ENCODE results near the gene UTS2B.
A peak's percentile ranks its signal among the peaks of the same experiment; 100 is the strongest.

The UTS2B gene

GRCh38 chr3:191361456-191361855 lies 31.1 kb upstream of the UTS2B start:
- FAIRE-seq (peak; percentile 84), DNase-seq (ENCODE audit: insufficient read length, low spot score) (no peak)
- no peak for TF ChIP-seq POLR2A (IDR thresholded peaks at IDR 0.05; ENCODE audit: low read depth, low read length)

- DNase-seq (ENCODE audit: insufficient read length, low spot score) (no peak), FAIRE-seq (peak; percentile 27)
- no peak for TF ChIP-seq POLR2A (IDR thresholded peaks at IDR 0.05; ENCODE audit: low read depth, low read length)
Observed at GRCh38 chr3:191360620-191361019, 30.3 kb upstream of the UTS2B start.

- no peak for TF ChIP-seq POLR2A (IDR thresholded peaks at IDR 0.05; ENCODE audit: low read depth, low read length)
- DNase-seq (ENCODE audit: insufficient read length, low spot score) (no peak), FAIRE-seq (no peak)
Observed at GRCh38 chr3:191358929-191359328, 28.6 kb upstream of the UTS2B start.

- no peak for FAIRE-seq
- no peak for TF ChIP-seq POLR2A (IDR thresholded peaks at IDR 0.05; ENCODE audit: low read depth, low read length)
- no peak for DNase-seq (ENCODE audit: insufficient read length, low spot score)
Observed at GRCh38 chr3:191357909-191358308, 27.6 kb upstream of the UTS2B start.

- peak; percentile 26 for DNase-seq (ENCODE audit: insufficient read length, low spot score)
- FAIRE-seq, result peak; percentile 99
- no peak for TF ChIP-seq POLR2A (IDR thresholded peaks at IDR 0.05; ENCODE audit: low read depth, low read length)
Observed at GRCh38 chr3:191356631-191357439, 26.5 kb upstream of the UTS2B start.

DNA sequence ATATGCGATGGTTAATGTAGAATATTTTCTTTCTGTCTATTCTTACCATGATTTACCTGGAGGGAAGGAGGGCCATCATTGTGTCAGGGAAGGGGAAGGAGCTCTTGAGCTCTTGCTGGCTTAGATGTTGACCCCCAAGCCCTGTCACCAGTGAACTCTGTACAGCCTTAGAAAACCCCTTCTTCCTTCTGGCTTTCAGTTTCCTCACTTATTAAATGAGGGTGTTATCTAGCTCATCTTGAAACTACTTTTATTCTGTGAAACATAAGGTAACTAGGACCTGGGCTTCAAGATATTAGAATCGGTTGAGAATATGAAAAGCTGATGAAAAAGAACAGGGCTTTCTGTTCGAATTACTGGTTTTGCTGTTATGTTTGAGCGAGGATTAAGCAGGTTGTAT lies 25.1 kb upstream of the UTS2B start:
- TF ChIP-seq POLR2A (IDR thresholded peaks at IDR 0.05; ENCODE audit: low read depth, low read length), result no peak
- no peak for FAIRE-seq
- no peak for DNase-seq (ENCODE audit: insufficient read length, low spot score)

GRCh38 chr3:191353022-191353777 lies 22.9 kb upstream of the UTS2B start:
- peak; percentile 80 for FAIRE-seq
- no peak for DNase-seq (ENCODE audit: insufficient read length, low spot score)
- TF ChIP-seq POLR2A (IDR thresholded peaks at IDR 0.05; ENCODE audit: low read depth, low read length), result no peak

DNA sequence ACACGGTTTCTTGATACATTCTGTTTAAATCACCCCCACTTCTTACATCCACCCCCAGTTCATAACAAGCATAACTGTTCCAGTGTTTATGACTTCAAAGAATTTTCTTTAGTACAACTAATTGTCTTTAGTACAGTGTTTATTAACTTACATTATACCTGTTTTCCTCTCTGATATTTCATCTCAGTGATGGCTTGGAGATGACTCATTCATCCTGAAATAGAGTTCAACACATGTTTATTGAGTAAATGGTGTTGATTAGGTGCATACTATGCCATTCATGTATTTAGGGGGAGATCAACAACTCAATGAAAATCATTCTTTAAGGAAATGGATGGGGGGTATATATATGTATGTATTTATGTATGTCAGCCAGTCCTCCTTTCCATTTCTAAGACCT lies 21.7 kb upstream of the UTS2B start:
- FAIRE-seq (peak; percentile 86), DNase-seq (ENCODE audit: insufficient read length, low spot score) (no peak)
- no peak for TF ChIP-seq POLR2A (IDR thresholded peaks at IDR 0.05; ENCODE audit: low read depth, low read length)

GRCh38 chr3:191350396-191351090 lies 20.2 kb upstream of the UTS2B start:
- no peak for TF ChIP-seq POLR2A (IDR thresholded peaks at IDR 0.05; ENCODE audit: low read depth, low read length)
- no peak for DNase-seq (ENCODE audit: insufficient read length, low spot score)
- FAIRE-seq, result peak; percentile 94

GRCh38 chr3:191348098-191348497 lies 17.8 kb upstream of the UTS2B start:
- FAIRE-seq, result peak; percentile 79
- no peak for TF ChIP-seq POLR2A (IDR thresholded peaks at IDR 0.05; ENCODE audit: low read depth, low read length)
- DNase-seq (ENCODE audit: insufficient read length, low spot score), result no peak

GRCh38 chr3:191347228-191347627 lies 16.9 kb upstream of the UTS2B start:
- DNase-seq (ENCODE audit: insufficient read length, low spot score) (no peak), FAIRE-seq (peak; percentile 88)
- TF ChIP-seq POLR2A (IDR thresholded peaks at IDR 0.05; ENCODE audit: low read depth, low read length), result no peak

DNA sequence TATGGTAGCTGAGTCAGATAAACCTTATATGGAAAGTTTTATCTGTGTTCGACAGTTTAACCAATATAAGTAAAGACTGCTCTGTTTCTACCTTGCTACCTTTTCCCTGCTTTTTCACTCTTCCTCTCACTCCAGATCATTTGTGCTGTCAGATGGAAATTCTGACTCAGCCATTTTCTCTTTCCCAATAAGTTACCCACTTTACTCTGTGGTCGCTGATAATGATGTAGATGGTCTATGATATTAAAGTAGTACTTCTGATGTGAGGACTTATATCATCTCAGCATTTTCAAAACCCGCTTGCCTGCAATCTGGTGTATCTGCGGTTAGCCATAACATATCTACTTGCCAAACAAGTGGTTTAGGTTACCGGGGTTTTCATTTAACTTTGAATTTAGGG lies 15.0 kb upstream of the UTS2B start:
- TF ChIP-seq POLR2A (IDR thresholded peaks at IDR 0.05; ENCODE audit: low read depth, low read length), result no peak
- FAIRE-seq (peak; percentile 75), DNase-seq (ENCODE audit: insufficient read length, low spot score) (no peak)

DNA sequence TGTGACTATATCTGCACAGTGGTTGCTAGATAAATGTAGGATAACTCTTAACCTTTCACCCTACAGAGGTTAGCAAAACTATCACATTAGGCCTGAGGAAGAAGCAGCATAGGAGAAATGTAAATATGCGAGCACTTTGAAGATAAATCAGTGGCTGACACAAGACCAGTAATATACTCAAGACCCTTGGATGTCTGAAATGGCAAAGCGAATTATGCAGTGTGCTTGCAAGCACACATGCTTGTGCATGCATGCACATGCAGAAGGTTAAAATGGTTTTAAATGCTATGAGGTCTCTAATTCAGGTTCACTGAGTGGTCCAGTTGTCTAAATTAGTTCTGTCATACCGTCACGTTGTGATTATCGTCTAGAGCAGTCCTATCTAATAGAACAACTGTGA lies 13.6 kb upstream of the UTS2B start:
- FAIRE-seq (no peak), DNase-seq (ENCODE audit: insufficient read length, low spot score) (no peak)
- TF ChIP-seq POLR2A (IDR thresholded peaks at IDR 0.05; ENCODE audit: low read depth, low read length), result no peak

GRCh38 chr3:191343115-191343514 lies 12.8 kb upstream of the UTS2B start:
- FAIRE-seq (peak; percentile 74), DNase-seq (ENCODE audit: insufficient read length, low spot score) (no peak)
- TF ChIP-seq POLR2A (IDR thresholded peaks at IDR 0.05; ENCODE audit: low read depth, low read length), result no peak

Data from H54 (cell line).